NCI-H2029 (cell line): ENCODE results near the gene ZBTB38.

Source experiments
- DNase-seq: peaks from one replicate; lab custom pipeline; 2025; lab: John Stamatoyannopoulos, UW

Gene ZBTB38

DNA sequence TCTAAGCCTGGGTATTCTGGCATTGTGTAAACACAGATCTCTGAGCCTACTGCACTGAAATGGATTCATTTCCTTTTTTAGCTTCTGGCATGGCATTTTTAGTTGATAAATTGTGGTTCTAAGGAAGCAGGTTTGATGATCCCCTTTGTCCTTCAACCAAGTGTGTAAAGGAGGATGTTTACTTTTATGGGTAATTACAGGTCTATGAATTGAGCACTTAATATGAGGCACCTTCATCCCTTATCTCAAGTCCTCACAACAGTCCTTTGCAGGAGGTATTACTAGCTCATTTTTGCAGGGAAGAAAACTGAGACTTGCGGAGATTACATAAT, 30.8 kb upstream of the ZBTB38 start:
- DNase-seq, result no peak

DNA sequence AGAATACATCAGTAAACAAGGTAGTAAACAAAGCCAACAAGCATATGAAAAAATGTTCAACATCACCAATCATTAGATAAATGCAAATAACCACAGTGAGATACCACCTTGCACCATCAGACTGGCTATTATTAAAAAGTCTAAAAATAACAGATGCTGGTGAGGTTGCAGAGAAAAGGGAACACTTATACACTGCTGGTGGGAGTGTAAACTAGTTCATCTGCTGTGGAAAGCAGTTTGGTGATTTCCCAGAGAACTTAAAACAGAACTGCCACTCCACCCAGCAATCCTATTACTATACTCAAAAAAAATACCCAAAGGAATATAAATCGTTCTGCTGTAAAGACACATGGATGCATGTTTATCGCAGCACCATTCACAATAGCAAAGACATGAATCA, 30.3 kb upstream of the ZBTB38 start:
- no peak for DNase-seq

DNA sequence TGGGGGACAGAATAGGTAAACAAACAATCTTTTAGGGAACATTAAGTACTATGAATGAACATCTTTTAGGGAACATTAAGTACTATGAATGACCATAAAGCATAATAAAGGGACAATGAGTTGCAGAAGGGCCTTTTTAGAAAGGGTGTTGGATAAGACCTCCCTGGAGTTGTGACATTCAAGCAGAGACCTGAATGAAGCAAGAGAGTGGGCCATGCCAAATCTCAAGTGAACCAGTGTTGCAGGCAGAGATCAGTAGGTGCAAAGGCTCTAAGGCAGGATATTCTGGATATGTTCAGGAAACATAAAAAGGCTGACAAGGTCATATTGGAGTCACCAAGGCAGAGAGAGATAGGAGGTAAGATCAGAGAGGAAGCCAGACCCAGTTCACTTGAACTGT, 29.4 kb upstream of the ZBTB38 start:
- DNase-seq, result no peak

DNA sequence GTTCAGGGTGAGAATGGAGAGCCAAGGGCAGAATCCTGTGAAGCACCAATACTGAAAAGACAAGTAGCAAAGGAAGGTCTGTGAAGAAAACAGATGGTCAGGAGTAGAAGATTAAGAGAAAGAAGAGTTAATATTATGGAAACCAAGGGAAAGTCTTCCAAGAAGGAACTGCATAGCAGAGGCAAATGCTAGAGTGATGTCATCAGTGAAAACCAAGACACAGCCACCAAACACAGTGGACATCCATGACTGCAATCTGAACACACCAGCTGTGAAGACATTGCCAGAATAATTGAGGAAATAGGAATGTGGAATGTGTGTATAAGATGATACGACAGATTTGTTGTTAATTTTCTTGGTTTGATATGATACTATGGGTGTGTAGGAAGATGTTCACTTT, 26.8 kb upstream of the ZBTB38 start:
- DNase-seq, result no peak

DNA sequence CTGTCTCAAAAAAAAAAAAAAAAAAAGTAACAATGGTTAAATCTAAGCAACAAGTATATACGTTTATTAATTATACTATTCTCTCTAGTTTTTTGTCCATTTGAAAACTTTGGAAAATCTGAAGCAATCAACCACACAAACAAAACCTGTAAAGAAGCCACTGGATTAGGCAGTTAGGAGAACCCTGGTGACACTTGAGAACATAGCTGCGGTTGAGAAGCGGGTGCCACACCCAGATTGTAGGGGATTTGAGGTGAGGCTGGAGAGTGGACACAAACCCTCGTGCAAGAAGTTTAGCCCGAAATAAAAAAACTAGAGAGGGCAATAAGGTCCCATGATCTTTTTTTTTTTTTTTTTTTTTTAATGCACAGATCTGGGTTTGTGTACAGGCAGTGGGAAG, 25.9 kb upstream of the ZBTB38 start:
- DNase-seq, result no peak

DNA sequence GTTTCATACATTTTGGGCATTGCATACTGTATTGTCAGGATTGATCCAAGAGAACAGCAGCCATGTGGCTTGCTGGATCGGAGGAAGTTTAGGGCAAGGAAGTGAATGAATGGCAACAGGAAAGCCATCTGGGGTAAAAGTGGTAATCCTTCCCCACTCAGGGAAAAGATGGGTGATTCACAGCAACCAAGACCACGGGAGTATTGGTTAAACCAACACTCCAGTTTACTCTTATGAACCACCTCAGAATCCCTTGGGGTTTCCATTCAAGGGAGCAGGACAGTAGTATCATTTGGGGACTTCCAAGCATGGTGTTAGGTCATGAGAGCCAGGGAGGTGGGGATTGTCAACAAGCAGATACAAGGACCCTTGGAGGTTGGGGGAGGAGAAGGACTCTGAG, 25.2 kb upstream of the ZBTB38 start:
- no peak for DNase-seq

DNA sequence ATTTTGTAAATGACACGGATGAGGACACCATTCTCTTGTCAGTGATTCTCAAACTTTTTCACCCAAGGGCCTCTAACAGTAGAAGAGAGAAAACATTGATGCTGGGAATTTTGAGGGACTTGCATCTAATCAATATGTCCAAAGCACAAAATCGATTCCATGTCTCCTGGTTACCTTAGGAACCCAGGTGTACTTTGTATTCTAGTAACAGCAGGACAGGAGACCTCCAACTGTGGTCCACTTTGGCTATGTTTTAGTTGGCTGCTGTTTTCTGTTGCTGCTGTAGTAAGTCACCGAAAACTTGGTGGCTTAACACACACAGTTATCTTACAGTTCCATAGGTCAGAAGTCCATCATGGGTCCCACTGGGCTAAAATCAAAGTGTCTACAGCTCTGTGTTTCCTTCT, 24.4 kb upstream of the ZBTB38 start:
- DNase-seq, result no peak

DNA sequence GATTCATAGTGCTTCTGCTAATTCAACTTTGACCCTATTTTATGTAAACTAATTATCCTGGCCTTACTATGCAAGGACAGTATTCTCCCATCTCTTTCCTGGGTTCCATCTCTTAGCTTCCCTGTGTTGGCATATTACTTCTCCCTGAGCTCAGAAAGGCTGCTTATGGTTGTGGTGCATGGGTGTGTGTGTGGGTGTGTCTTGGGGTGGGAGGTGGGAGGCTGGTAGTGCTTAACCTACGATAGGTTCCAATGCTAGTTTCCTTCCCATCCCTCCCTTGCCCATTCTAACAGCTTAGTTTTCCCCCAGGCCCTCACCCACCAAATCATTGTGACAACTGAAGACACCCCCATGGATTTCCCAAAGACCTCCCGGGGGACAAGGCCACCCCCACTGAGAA, 22.8 kb upstream of the ZBTB38 start:
- no peak for DNase-seq

DNA sequence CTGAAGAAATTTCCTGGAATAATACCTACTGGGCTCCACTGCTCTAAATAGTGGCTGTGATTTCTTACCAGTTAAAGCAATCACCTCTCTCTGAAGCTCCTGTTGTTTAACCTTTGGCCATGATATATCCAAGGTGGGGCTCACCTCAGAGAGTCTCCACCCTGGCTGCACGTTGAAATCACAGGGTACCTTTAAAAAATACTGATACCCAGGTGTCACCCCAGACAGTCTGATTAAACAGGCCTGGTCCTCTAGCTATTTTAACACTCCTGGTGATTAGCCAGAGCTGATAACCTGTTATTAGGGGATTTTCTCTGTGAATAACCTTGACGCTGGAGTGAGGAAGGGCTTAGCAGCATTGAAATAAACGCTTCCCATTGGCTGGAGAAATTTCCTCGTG, 22.3 kb upstream of the ZBTB38 start:
- no peak for DNase-seq

DNA sequence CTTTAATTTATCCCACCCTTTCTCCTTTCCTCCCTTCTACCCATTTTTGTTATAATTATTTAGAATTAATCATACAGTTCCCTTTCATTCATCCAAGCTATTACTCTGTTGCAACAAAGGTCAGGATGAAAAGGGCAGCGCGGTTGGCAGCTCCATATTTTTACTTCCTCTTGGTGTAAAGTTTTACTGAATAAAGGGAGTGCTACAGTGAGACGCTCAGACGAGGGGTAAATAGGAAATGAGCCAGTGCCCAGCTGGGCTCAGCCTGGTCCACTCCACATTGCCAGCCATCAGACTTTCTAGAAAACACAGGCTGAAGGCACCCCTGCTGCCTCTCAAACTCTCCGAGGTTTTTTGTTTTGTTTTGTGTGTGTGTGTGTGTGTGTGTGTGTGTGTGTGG, 21.9 kb upstream of the ZBTB38 start:
- DNase-seq, result no peak

DNA sequence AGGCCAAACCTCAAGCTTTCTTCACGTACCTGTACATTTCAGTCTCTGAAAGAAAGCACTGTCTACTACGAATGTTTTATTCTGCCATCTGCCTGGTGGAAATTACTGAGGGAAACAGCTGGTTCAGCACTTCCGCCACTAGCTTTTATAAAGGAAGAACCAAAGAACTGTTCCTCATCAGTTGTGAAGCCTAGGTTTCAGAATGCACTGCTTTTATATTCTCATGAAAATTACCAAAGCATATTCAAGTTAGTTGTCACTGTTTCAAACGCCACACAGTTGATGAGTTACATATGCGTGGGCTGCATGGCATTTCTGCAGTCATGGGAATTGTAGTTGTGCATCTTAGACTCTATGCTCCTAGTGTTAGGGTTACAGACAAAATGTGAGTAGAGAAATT, 21.5 kb upstream of the ZBTB38 start:
- no peak for DNase-seq

DNA sequence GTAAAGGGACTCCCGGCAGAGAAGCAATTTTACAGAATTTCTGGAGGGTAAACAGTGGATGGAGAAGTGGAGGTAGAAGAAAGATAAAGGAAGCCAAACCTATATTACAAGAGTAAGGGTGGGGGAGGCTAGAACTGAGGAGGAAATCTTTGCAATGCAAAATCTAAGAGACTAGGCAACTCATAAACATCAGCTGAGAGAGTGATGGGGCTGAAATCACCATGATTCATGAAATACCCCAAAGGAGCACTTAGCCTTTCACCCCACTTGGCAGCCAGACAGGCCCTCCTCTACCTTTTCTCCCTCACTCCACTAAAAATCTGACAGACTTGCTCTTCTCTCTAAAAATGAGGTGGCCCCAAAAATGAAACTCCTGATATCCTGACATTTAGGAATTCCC, 19.5 kb upstream of the ZBTB38 start:
- no peak for DNase-seq

DNA sequence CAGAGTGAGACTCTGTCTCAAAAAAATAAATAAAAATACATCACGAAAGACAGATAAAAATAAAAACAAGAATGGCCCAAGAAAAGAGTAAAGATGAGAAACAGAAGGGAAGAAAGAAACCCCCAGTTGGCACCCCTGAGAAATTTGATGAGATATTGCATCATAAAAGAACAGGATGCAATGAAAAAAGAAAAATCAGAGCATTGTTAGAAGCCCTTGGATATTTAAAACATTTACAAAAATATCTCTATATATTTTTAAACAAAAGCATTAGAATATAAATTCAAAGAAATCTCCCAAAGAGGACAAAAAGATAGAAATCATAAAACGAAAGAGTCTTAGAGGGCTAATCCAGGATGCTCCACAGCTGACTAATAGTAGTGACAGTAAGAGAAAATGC, 18.6 kb upstream of the ZBTB38 start:
- no peak for DNase-seq

DNA sequence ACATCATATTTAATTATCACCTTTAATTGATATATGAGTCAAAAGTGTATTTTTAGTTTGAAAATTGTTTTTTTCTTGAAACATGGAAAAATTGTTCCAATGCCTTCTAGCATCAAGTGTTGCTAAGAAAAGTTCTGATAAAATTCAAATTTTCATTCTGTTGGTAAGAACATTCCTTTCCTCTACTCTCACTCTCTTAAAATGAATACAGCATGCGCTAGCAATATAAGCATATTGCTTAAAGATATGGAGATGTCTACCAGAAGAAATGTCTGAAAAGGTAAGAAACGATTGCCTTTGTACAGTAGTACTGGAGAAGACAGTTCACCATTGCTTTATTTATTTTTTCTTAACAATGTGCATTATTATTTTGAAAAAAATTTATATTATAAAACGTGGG, 17.6 kb upstream of the ZBTB38 start:
- DNase-seq, result no peak

DNA sequence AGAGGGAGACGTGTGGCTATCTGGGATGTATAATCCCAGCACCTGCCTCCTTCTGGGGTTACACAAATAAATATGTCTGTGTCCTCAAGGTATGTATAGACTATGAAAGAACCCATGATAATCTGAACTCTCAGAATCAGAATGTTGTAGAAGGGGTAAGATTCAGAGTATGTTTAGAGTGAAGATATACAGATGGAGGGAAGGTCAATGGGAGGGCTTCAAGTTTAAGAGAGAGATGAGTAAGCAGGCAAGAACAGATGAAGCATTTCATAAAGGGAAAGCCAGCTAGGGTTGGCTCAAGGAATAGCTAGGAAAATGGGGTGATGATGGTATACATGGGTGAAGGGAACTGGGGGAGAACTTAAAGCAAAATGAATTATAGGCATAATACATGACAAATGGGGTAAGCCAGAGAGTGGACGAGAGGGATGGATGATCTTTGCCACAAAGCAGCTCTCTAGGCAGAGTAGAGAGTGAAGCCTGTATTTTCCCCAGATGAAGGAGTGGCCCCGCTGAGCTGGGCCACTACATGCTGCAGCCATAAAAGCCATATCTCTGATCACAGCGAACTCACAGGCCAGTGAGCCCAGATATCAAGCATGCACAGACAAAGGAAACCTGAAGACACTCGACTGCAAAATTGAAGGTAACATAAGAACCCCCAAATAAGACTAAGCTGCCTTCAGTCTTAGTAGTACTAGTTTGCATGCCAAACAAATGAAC, 15.9 kb upstream of the ZBTB38 start:
- no peak for DNase-seq

DNA sequence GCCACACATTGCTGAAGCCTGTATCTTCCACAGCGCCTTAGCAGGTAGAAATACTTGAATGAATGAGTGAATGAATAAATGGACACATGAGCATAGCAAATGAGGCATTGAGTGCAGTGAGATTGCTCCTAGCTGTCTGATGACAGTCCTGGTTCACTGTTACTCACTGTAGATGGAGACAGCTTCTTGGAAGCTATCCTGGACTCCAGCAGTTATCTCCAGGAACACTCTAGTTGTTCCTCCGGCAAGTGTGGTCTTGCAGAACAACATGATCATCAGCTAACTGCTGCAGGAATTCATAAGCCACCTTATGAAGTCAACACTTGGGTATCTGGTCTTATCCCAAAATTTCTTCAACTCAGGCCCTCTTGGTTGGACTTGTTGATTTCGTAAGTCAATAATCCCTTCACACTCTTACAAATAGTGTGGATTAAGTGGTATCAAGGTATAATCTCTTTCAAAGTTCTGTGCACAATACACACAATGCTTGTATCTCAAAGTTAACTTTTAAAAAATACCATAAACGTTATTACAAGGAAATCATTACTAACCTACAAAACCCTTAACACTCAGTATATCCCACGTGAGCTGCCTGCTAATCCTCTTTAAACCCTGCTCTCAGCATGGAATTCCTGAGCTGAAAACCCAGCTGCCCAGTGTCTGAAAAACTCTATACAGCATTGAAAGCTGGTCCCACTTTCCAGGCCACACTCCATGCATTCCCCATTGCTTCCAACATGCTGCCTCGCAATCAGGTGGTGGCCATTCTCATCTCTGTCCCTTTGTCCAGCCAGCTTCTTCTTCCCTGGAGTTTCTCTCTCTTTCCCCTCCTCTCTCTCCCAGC, 14.4 kb upstream of the ZBTB38 start:
- no peak for DNase-seq

DNA sequence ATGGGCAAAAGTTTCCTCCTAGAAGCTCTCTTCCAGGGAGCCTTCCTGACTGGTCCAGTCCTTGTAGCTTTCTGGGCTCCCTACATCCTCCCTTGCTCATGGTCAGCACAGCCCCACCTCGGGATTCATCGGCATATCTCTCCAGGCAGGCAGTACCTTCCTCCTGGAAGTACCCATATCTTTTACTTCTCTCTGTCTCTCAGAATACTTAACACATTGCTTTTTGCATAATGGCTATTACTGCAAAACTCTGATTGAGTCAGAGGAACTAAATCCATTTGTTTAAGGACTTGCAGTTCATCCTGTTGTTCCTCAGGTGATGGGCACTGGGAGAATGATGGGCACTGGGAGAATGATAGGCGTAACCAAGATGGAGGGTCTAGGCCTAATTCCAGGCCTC, 13.8 kb upstream of the ZBTB38 start:
- no peak for DNase-seq

DNA sequence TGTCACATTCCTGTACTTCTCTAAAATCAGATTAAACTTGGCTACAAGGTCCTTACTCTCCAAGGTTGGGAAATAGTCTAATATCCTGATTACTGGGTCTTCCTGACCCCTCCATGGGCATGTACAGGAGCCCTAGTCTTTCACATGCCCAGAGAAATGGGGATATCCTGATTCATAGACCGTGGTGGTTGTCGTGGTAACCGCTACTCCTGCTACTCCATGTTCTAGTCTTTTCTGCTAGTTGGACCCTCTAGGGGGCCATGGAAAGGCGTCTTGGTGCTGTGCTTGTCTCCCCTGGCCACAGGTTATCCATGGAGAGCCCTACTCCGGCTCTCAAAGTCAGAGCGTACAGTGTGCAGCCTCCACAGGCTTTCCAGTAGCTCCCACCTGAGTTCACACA, 13.1 kb upstream of the ZBTB38 start:
- DNase-seq, result no peak

DNA sequence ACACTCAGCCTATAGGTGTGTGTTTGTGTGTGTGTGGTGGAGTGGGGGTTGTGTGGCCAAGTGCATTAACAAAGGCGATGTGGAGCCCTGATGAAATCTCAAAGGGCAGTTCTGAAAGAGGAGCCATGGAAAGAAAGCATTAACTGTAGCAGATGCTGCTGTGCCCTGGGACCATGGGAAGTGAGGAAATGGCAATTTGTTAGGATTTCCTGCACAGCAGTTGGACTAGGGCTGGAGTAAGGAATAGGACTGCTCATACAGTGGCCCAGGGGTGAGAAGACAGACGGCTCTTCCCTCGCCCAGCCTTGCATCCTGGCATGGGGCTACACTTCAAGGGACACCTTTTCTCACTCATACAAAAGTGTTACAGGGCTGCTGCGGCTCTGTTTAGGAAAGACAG, 12.3 kb upstream of the ZBTB38 start:
- DNase-seq, result no peak

DNA sequence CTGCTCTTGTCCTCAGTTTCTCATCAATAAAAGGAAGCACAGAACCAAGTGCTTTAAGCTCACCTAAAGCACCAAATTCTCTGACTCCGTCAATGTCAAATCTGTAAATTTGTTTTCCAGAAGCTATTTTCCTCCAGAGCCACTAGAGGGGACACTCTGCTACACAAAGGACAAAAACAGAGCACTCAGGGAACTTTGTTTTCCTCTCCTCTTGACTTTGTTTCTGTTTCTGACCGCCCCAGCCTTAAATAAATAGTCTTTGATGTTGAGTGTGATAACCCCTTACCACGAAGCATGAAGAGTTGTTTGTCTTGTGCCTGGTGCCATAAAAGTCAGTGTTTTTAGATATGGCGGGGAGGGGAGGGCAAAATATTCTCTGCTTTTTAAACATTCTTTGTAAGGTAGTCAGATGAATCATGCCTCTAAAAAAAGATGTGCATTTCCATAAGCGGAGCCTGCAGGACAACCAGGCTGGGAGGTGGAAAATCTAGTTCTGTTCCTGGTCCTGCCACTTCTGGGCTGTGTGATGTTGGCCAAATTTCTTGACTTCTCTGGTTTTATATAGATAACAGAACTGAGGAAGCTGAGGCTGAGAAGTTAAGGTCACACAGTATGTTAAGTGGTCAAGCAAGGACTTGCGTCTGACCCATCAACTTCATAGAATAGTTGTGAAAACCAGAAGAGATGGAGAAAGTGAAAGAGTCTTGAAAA, 7.3 kb upstream of the ZBTB38 start:
- DNase-seq, result peak; percentile 65

DNA sequence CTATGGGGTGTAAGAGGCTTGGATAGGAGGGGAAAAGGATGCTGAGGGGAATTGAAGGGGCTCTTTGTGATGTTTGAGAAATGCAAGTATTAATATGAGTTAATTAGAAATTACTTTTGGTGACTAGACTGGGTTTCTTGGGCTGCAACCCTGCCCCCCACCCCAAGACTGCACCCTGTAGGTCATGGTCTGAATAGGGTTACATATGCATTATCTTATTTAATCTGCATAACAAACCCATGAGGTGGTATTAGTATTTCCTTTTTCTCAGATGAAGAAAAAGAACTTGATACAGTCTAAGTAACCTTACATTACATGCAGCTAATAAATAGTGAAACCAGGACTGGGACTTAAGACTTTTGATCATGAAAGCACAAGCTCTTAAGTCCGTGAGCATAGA, 5.6 kb upstream of the ZBTB38 start:
- no peak for DNase-seq

DNA sequence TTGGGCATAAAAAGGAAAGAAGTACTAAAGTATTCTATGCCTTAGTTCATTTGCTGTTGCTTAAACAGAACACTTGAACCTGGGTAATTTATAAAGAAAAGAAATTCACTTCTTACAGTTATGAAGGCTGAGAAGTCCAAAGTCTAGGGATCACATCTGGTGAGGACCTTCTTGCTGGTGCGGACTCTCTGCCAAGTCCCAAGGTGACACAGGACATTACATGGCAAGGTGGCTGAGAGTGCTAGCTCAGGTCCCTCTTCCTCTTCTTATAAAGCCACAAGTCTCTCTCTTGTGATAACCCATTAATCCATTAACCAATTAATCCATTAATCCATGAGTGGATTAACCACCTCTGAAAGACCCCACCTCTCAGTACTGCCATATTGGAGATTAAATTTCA, 3.1 kb upstream of the ZBTB38 start:
- DNase-seq, result no peak

DNA sequence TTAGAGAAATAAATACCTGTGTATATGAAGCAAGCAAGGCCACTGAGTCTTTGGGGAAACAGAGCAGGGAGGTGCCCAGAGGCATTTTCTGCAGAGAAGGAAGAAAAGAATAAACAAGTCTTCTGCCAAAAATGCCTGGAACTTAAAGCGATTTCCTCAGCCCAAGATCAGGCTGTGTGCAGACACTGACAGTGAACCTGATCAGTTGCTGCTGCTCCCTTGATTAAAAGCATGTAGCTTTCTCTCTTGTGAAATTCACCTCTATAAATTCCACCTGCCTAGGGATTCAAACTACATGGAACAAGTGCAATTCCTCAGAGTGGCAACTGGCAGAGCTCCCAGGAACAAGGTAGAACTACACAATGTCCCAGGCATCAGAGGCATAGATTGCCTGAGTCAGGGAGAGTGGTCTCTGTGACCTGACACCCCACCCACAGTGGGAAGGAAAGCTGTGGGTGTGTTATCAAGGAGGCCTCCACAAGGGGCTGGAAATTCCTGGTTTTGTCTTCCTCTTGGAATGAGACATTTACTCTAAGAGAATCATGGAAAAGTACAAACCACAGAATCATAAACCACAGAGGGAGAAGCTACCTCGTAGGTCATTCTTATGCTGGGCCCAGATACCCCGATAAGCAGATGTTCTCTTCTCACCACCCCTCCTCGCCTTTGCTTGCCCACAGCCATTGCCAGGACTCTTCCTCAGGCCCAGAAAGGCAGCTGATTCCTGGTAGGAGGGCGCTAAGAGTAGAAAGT, 1.8 kb upstream of the ZBTB38 start:
- DNase-seq, result no peak
